DMS 273 treated with DMSO at 0.1 percent for 48 hours (cell line): ENCODE data around the gene PATZ1.
A peak's percentile ranks its signal among the peaks of the same experiment; 100 is the strongest.

Experiments used
- DNase-seq: peaks from one replicate; lab custom pipeline; 2025; lab: John Stamatoyannopoulos, UW

PATZ1 gene

GRCh38 chr22:31313366-31314147 is 32.6 kb downstream of the PATZ1 start:
- DNase-seq, result peak; percentile 29

GRCh38 chr22:31308181-31308580 is 38.0 kb downstream of the PATZ1 start:
- no peak for DNase-seq

- DNase-seq, result no peak
Observed at GRCh38 chr22:31305194-31305593, 41.0 kb downstream of the PATZ1 start.

- DNase-seq, result no peak
Observed at GRCh38 chr22:31302537-31302936, 43.6 kb downstream of the PATZ1 start.

- DNase-seq, result no peak
Observed at GRCh38 chr22:31302006-31302405, 44.1 kb downstream of the PATZ1 start.

- DNase-seq, result no peak
Observed at GRCh38 chr22:31300896-31301295, 45.2 kb downstream of the PATZ1 start.

- no peak for DNase-seq
Observed at GRCh38 chr22:31295831-31296657, 50.1 kb downstream of the PATZ1 start.

GRCh38 chr22:31295360-31295759 is 50.8 kb downstream of the PATZ1 start:
- no peak for DNase-seq

GRCh38 chr22:31292236-31292989 is 53.7 kb downstream of the PATZ1 start, which contains the start of gene PIK3IP1:
Gene PIK3IP1, minus strand, starts transcription at chr22:31292488. Its CDS starts 144 bp downstream, at chr22:31292344.
- DNase-seq, result peak; percentile 66

GRCh38 chr22:31291481-31292235 is 54.5 kb downstream of the PATZ1 start:
- DNase-seq, result no peak

GRCh38 chr22:31290494-31291471 is 55.4 kb downstream of the PATZ1 start:
- DNase-seq, result peak; percentile 68

GRCh38 chr22:31289344-31289743 is 56.8 kb downstream of the PATZ1 start:
- DNase-seq, result no peak

- DNase-seq, result no peak
Observed at GRCh38 chr22:31288496-31289240, 57.5 kb downstream of the PATZ1 start.

GRCh38 chr22:31287818-31288495 is 58.2 kb downstream of the PATZ1 start:
- DNase-seq, result no peak

GRCh38 chr22:31286360-31287255 is 59.5 kb downstream of the PATZ1 start:
- no peak for DNase-seq

- DNase-seq, result peak; percentile 20
Observed at GRCh38 chr22:31284281-31285155, 61.6 kb downstream of the PATZ1 start.
